Dermis blood vessel endothelial cell (primary cell): ENCODE data around the gene GEMIN2. TPM values are rescaled to one million over a fixed set of nuclear protein-coding genes. Genes with fewer than 3 reads are reported as not detected.
"Not testable (repeated sequence)": the region's sequence is repeated elsewhere in the genome, so short reads cannot be mapped to it uniquely, and the experiment has no call there.

ENCODE experiments used
- DNase-seq: peaks from one replicate; pipeline ENCODE4 v3.0.0; 2010
- total RNA-seq: library from RNA; depleted of rRNA; stranded (reverse); fragments of >200 nt; gene quantifications from 2 replicates; pipeline ENCODE4 v1.2.3, GENCODE V29; 2014

GEMIN2 gene
- total RNA-seq, 1 donor from 2014 or later = 35.2 TPM

- DNase-seq = no peak
These were observed 444 bp upstream of the GEMIN2 start for GRCh38 chr14:39113685-39114072.

- no peak for DNase-seq
These were observed 8.4 kb downstream of the GEMIN2 start for GRCh38 chr14:39122330-39123138.

GRCh38 chr14:39137835-39138234, 23.7 kb downstream of the GEMIN2 start:
- not testable (repeated sequence) for DNase-seq

- no peak for DNase-seq
These were observed 24.3 kb downstream of the GEMIN2 start for GRCh38 chr14:39138440-39138839.

GRCh38 chr14:39140170-39140569, 26.0 kb downstream of the GEMIN2 start:
- DNase-seq = no peak

GRCh38 chr14:39141623-39142022, 27.5 kb downstream of the GEMIN2 start:
- not testable (repeated sequence) for DNase-seq

GRCh38 chr14:39143226-39143625, 29.1 kb downstream of the GEMIN2 start:
- not testable (repeated sequence) for DNase-seq

- DNase-seq = no peak
These were observed 31.3 kb downstream of the GEMIN2 start for GRCh38 chr14:39145266-39145966.

GRCh38 chr14:39154594-39155189, 40.6 kb downstream of the GEMIN2 start:
- no peak for DNase-seq

- no peak for DNase-seq
These were observed 43.4 kb downstream of the GEMIN2 start for GRCh38 chr14:39157491-39157890.

- DNase-seq = no peak
These were observed 44.2 kb downstream of the GEMIN2 start for GRCh38 chr14:39158222-39158858.

- DNase-seq = no peak
These were observed 46.4 kb downstream of the GEMIN2 start for GRCh38 chr14:39160494-39160893.

- DNase-seq = not testable (repeated sequence)
These were observed 53.7 kb downstream of the GEMIN2 start for GRCh38 chr14:39167797-39168320.

- DNase-seq = no peak
These were observed 54.5 kb downstream of the GEMIN2 start for GRCh38 chr14:39168591-39168990.

- DNase-seq = peak; percentile 34
These were observed 55.4 kb downstream of the GEMIN2 start for GRCh38 chr14:39169541-39169900.

- no peak for DNase-seq
These were observed 59.1 kb downstream of the GEMIN2 start for GRCh38 chr14:39173198-39173597.

- peak; percentile 100 for DNase-seq
These were observed 60.7 kb downstream of the GEMIN2 start, which contains the start of gene PNN for GRCh38 chr14:39174560-39175444. Gene PNN, plus strand, starts transcription at chr14:39175254. Its CDS starts 26 bp downstream, at chr14:39175280.

GRCh38 chr14:39175445-39176262, 61.5 kb downstream of the GEMIN2 start:
- peak; percentile 61 for DNase-seq

- DNase-seq = no peak
These were observed 62.4 kb downstream of the GEMIN2 start for GRCh38 chr14:39176263-39177167.

GRCh38 chr14:39177168-39177545, 63.0 kb downstream of the GEMIN2 start:
- no peak for DNase-seq
